Subcutaneous adipose tissue (tissue), 4 donors: Measurements from ENCODE around the gene TOX2. TPM values are rescaled to one million over a fixed set of nuclear protein-coding genes. Genes with fewer than 3 reads are reported as not detected.

Experiments used
- CTCF ChIP-seq: fragments of 450-650 bp; IDR thresholded peaks from one replicate; pipeline ENCODE4 v1.5.1; 2016; ENCODE audit warnings: low read depth, mild to moderate bottlenecking, control low read depth, antibody characterized with exemption, moderate library complexity
- total RNA-seq, 4 donors: library from RNA; depleted of rRNA; stranded (reverse); fragments of >200 nt; gene quantifications; one replicate each; pipeline ENCODE4 v1.1.0, GENCODE V29; 2016

TOX2 gene
- total RNA-seq, 4 donors from 2014 or later, result 2.6 to 8.1 (median 3.1) TPM; not detected in 1

- TF ChIP-seq CTCF, result no peak
These were observed 53.8 kb downstream of the TOX2 start for GRCh38 chr20:43968341-43969000.

- TF ChIP-seq CTCF, result no peak
These were observed 54.4 kb downstream of the TOX2 start for GRCh38 chr20:43969028-43969447.

- no peak for TF ChIP-seq CTCF
These were observed 55.0 kb downstream of the TOX2 start for GRCh38 chr20:43969501-43970182.

GRCh38 chr20:43971267-43971666 is 56.6 kb downstream of the TOX2 start:
- no peak for TF ChIP-seq CTCF

- TF ChIP-seq CTCF, result no peak
These were observed 57.4 kb downstream of the TOX2 start for GRCh38 chr20:43972051-43972450.

- no peak for TF ChIP-seq CTCF
These were observed 58.0 kb downstream of the TOX2 start for GRCh38 chr20:43972692-43973091.

- TF ChIP-seq CTCF, result no peak
These were observed 58.6 kb downstream of the TOX2 start for GRCh38 chr20:43973231-43973630.
